SK-N-SH treated with all-trans-retinoic acid at 6 μM for 48 hours (cell line): ENCODE measurements around the gene RASA3.

Source experiments
- ZNF565 ChIP-seq: fragments of 450-650 bp; formaldehyde crosslinking; conservative IDR thresholded peaks from 2 replicates; pipeline ENCODE4 v1.5.0; 2020; ENCODE audit warnings: low read depth, mild to moderate bottlenecking, moderate library complexity
- ZNF70 ChIP-seq: fragments of 450-650 bp; formaldehyde crosslinking; IDR thresholded peaks from 2 replicates; pipeline ENCODE4 v1.5.0; 2020; ENCODE audit warnings: mild to moderate bottlenecking, moderate library complexity

GRCh38 chr13:114019367-114019766 lies 113.1 kb downstream of the RASA3 start:
- TF ChIP-seq ZNF565 (CRISPR knock-in tag) (no peak), ZNF70 (CRISPR knock-in tag) (no peak)
